SK-N-MC (cell line): ENCODE results near the gene HES4.

Experiments used
- DNase-seq: peaks from one replicate; pipeline ENCODE4 v3.0.0-alpha.2; 2011; ENCODE audit warnings: low read depth, low spot score
- H3K27ac ChIP-seq: fragments of 200-600 bp; sonication (generic); 2 replicates; pipeline ENCODE4 v1.5.1; 2016; ENCODE audit warnings: mixed run types
- H3K36me3 ChIP-seq: fragments of 200-600 bp; sonication (generic); 2 replicates; pipeline ENCODE4 v1.6.1; 2017; ENCODE audit warnings: antibody characterized with exemption, low read length, mixed read lengths; ENCODE audit not compliant: insufficient read depth
- H3K4me3 ChIP-seq: fragments of 200-600 bp; sonication (generic); 2 replicates; pipeline ENCODE4 v1.5.1; 2016
- H3K9ac ChIP-seq: fragments of 200-600 bp; sonication (generic); 2 replicates; pipeline ENCODE4 v1.8.0; 2017; ENCODE audit warnings: mixed run types, mixed read lengths; ENCODE audit not compliant: insufficient read length
- H3K9me3 ChIP-seq: fragments of 200-600 bp; sonication (generic); 2 replicates; pipeline ENCODE4 v1.6.1; 2017; ENCODE audit warnings: low read depth, mild to moderate bottlenecking, antibody characterized with exemption, low read length, moderate library complexity, mixed read lengths
- EZH2 ChIP-seq: fragments of 200-600 bp; sonication (generic); IDR thresholded peaks from one replicate; pipeline ENCODE4 v1.6.1; 2017; ENCODE audit warnings: antibody characterized with exemption
- FOXP2 ChIP-seq: optimal IDR thresholded peaks from 2 replicates; pipeline ENCODE3; 2011; ENCODE audit warnings: mild to moderate bottlenecking, moderate library complexity; ENCODE audit not compliant: insufficient read depth; ENCODE audit errors: extremely low read length, control extremely low read depth
- POLR2AphosphoS5 ChIP-seq: IDR thresholded peaks from 2 replicates; pipeline ENCODE4 v1.6.1; 2012; ENCODE audit warnings: mild to moderate bottlenecking, low read depth, low read length, borderline replicate concordance

Gene HES4

DNA sequence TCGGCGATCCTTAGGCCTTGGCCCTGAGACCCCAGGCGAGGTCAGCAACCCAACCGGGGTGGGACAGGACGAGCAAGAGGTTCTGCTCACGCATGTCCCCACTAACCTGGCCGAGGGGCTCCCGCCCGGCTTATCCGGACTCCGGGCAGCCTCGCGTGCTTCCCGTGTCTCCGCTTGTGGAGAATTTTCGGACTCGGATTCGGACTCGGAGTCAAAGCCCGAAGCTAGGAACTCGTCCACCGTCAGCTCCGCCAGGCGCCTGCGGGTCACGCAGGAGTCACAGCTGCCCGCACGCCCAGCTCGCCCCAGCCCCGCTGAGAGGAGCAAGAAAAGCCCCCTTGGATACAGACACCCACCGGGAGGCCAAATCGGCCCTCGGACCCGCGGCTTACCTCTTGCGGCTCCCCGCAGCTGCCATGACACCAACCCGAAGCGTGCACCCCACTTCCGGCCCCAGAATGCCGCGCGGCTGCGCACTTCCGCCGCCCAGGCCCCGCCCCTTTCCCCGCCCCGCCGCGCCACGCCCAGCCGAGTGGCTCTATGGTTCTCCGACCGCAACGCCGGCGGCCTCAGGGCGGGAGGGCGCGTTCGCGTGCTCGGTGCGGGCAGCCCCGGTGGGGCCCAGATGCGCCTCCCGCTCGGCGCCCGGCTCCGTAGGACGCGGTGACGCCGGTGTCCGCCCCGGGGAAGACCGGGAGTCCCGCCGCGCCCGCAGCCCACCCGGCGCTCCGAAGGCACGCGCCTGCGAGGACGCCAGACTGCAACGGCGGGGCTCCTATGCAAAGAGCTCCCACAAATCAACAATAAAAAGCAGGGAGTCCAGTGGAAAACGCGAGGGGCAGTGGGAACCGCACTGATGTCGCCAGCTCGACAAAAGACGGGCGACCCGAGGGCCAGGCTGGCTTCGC is 40.8 kb downstream of the HES4 start, which contains the start of gene NOC2L:
TSS of gene NOC2L (minus strand) at position 434 of the 908 bp plus-strand sequence. CDS start at position 418, 16 bp downstream.
- TF ChIP-seq POLR2AphosphoS5 (peak; percentile 83), FOXP2 (no peak)
- Histone ChIP-seq H3K4me3 (peak within 1 kb of the TSS; percentile 78), H3K9ac (peak within 1 kb of the TSS; percentile 93), H3K36me3 (peaks cover 50% of the 10 kb centered on the region), H3K9me3 (no peaks in the 10 kb centered on the region), H3K27ac (peak within 1 kb of the TSS; percentile 50; the same call in 1 of the 2 replicates)
- DNase-seq: no peak

DNA sequence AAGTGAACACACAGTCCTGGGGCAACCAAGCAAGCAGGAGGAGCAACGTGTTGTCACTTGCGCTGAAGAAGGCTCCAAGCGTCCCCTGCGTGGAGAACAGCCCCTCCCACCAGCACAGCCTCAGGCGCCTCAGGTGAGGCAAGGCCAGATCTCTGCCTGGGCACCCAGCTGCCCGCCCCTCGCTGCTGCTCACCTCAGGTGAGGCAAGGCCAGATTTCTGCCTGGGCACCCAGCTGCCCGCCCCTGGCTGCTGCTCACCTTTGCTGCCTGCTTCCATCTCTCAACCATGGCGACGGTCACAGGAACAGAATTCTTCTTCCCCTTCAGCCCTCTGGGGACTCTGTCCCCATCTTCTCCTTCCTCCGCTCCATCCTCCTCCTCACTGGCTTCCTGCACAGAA is 43.3 kb downstream of the HES4 start:
- DNase-seq: no peak
- Histone ChIP-seq H3K9me3 (no peaks in the 10 kb centered on the region), H3K4me3 (no peak overlapping the region), H3K9ac (no peak overlapping the region), H3K27ac (no peak overlapping the region), H3K36me3 (peaks cover 62% of the 10 kb centered on the region)
- TF ChIP-seq FOXP2: no peak
- TF ChIP-seq POLR2AphosphoS5: no peak
- TF ChIP-seq EZH2: no peak

DNA sequence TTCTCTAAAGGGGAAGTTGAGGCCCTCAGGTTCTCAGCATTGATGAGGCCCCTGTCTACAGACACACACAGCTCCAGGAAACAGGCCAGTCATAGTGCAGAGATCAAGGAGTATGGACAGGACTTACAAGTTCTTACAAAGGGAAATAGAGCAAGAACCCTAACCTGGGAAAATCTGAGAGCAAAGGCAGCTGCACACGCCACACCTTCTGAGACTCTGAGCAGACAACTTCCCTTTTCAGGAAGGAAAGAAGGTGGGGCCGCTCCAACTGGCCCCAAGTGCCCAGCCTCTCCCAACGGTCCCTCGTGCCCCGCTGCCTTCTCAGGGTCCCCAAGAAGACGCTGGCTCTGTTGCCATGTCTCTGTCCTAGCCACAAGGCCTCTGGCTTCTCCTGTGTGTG is 44.4 kb downstream of the HES4 start:
- Histone ChIP-seq H3K9ac (no peak overlapping the region), H3K4me3 (no peak overlapping the region), H3K9me3 (no peaks in the 10 kb centered on the region), H3K27ac (no peak overlapping the region), H3K36me3 (peaks cover 73% of the 10 kb centered on the region)
- no peak for TF ChIP-seq FOXP2
- TF ChIP-seq POLR2AphosphoS5: no peak
- no peak for DNase-seq

DNA sequence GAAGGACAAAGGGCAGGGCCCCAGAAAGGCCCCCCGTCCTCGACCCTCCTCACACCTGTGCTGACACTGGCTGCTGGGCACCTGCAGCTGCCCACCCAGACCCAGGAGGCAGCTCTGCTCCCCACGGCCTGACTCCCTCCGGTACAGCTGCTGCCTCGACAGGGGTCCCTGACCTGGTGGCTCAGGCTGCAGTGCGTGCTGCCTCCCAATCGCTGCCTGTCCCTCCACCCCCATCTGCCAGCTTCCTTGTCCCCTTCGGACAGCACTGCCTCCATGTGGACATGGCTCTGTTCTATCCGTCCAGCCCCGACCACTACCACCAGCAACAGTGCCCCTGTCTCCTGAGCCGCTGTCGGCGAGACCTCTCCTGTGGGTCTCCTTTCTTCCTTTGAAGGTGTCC is 45.0 kb downstream of the HES4 start:
- Histone ChIP-seq H3K27ac (no peak overlapping the region), H3K36me3 (peaks cover 79% of the 10 kb centered on the region), H3K4me3 (no peak overlapping the region), H3K9ac (no peak overlapping the region), H3K9me3 (no peaks in the 10 kb centered on the region)
- TF ChIP-seq EZH2 (no peak), FOXP2 (no peak), POLR2AphosphoS5 (no peak)
- DNase-seq: no peak

DNA sequence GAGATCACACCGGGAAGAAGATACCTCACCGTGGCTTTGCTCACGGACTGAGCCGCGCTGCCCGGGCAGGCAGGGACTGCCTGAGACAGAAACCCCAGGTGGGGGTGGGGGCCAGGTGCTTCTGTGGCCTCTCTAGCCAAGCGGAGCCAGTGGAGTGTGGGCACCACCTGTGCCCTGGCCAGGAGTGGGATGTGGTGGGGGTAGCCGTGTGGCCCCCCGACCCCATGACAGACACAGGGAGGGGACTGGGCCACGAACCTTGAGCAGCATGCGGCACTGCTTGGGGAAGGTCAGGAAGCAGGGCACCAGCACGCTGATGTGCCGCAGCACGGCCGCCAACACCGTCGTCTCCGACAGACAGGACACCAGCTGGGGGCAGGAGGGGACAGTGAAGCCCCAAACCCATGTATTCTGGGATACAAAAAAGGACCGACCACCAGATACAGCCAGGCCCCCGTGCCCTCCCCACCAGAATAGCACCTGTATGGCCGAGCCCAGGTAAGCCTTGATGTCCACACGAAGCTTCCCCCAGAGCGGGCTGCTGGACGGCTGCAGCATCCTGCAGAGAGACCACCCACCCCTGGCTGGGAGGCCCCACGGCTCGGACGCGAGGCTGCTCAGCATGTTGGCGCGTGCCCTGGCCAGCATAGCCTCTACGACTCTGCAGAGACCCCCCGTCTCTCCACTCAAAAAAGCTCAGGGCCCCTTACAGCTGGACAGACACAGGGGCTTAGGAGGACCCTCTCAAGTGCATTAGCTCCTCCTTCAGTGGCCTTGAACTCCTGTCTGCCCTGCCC is 46.2 kb downstream of the HES4 start:
- no peak for DNase-seq
- no peaks in the 10 kb centered on the region for H3K9me3 ChIP-seq
- H3K36me3 ChIP-seq: peaks cover 89% of the 10 kb centered on the region
- H3K27ac ChIP-seq: no peak overlapping the region
- no peak overlapping the region for H3K9ac ChIP-seq
- TF ChIP-seq FOXP2: no peak
- TF ChIP-seq EZH2: no peak
- no peak for TF ChIP-seq POLR2AphosphoS5
- no peak overlapping the region for H3K4me3 ChIP-seq

DNA sequence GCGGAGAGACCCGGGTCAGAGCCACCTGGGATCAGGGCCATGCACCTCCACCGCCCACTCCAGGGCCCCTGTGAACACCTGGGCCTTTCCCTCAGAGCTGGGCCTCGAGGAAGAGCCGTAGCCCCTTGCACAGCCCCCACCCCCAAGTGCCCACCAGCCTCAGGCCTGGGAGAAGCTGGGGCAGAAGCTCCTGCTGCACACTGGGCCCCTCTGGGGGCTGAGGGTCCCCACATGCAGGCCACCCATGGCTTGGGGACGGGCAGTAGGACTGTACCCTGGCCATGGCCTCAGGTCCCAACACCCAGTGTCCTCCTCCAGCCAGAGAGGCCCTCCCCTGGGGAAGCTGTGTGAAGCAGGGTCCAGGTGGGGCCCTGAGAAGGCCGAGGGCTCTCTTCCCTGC is 47.3 kb downstream of the HES4 start:
- H3K9me3 ChIP-seq: no peaks in the 10 kb centered on the region
- H3K9ac ChIP-seq: no peak overlapping the region
- no peak overlapping the region for H3K27ac ChIP-seq
- no peak for DNase-seq
- peaks cover 91% of the 10 kb centered on the region for H3K36me3 ChIP-seq
- TF ChIP-seq EZH2 (no peak), POLR2AphosphoS5 (no peak), FOXP2 (no peak)
- H3K4me3 ChIP-seq: no peak overlapping the region

DNA sequence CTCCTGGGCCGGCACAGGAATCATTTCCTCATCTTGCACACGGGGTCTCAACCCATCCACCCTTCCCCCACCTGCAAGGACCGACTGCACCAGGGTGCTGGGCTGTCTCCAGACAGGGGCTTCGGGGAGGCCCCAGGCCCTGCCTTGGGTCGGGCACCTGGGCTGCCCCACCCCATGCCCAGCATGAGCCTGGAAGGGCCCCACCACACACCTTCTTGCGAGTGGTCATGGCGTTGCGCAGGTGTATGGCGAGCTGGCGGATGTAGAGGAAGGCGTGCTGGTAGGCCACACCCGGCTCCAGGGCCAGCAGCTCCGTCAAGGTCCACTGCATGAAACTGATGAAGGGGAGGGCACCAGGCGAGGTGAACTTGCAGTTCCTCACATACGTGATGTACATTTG is 47.7 kb downstream of the HES4 start:
- no peak for TF ChIP-seq POLR2AphosphoS5
- TF ChIP-seq EZH2: no peak
- TF ChIP-seq FOXP2: no peak
- DNase-seq: no peak
- Histone ChIP-seq H3K27ac (no peak overlapping the region), H3K9ac (no peak overlapping the region), H3K36me3 (peaks cover 90% of the 10 kb centered on the region), H3K4me3 (no peak overlapping the region), H3K9me3 (no peaks in the 10 kb centered on the region)

DNA sequence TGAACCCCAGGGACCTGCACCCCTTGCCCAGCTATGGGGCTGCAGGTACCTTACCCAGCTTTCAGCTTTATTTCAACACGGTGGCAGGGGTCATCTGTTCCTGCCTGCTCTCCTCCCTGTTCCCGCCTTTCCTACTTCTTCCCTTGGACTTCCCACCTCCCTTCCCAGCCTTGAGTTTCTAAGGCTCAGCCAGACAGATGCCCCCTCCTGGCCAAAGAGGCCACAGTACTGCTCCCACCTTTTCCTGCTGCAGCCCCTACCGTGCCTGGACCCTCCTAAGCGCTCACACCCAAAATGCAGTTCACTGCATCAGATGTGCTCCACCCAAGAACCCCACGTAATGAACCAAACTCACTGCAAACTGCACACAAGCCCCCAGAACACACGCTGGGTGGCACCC is 48.5 kb downstream of the HES4 start:
- Histone ChIP-seq H3K27ac (no peak overlapping the region), H3K9ac (no peak overlapping the region), H3K4me3 (no peak overlapping the region), H3K9me3 (no peaks in the 10 kb centered on the region), H3K36me3 (peaks cover 86% of the 10 kb centered on the region)
- no peak for DNase-seq
- TF ChIP-seq FOXP2 (no peak), POLR2AphosphoS5 (no peak), EZH2 (no peak)
